A673 (cell line): ENCODE data around the gene RASL10A.

Experiments
- CTCF ChIP-seq: fragments of 300-800, 200-600 bp; sonication (generic); conservative IDR thresholded peaks from 2 replicates; pipeline ENCODE4 v1.5.1; 2017; ENCODE audit warnings: low read depth, mild to moderate bottlenecking, antibody characterized with exemption, low read length, moderate library complexity, mixed read lengths
- EZH2 ChIP-seq: fragments of 200-600 bp; sonication (generic); IDR thresholded peaks from 2 replicates; pipeline ENCODE4 v1.6.1; 2017; ENCODE audit warnings: borderline replicate concordance, low read depth, mild to moderate bottlenecking, mixed read lengths, antibody characterized with exemption, low read length; ENCODE audit not compliant: poor library complexity, severe bottlenecking

DNA sequence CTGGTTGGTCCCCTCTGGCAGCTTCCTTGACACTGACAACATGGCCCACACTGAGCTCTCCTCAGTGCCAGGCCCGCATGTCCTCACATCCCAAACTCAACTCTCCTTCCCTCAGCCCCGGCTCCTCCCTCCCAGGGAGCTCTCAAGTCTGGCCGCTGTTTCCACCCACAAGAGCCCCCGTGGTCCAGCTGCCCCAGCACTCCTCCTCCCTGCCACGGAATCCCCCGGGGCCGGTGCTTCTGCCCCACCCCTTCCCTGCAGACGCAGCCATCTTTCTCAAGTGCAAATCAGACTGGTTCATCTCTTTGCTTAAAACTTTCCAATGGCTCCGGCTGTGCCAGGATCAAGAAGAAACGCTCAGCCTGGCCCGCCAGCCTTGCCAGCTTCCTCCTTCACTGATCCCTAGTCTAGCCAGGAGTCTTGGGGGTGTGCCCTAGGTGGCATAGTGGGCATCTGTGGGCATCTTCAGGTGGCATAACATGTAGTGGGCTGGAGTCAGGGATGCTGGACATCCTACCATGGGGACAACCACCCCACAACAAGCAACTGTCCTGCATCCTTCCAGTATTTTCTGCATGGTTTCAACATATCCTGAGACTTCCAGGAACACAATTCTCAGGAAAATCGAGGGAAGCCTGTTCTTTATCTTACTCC lies 22.3 kb upstream of the RASL10A start:
- TF ChIP-seq CTCF (no peak), EZH2 (no peak)
